Activated T-helper 17 cell treated with anti-CD3 and anti-CD28 coated beads, Interleukin-2, amount 50 U/mL, for 72 hours (primary cell): ENCODE measurements around the gene SH3RF2. TPM values are rescaled to one million over a fixed set of nuclear protein-coding genes. Genes with fewer than 3 reads are reported as not detected.
"Not testable (repeated sequence)": the region's sequence is repeated elsewhere in the genome, so short reads cannot be mapped to it uniquely, and the experiment has no call there.

Experiments
- ATAC-seq: fragments of 150-1000 bp; cut with Tn5 transposase; replicated peaks from 2 replicates; pipeline ENCODE4 v1.10.0; 2021; ENCODE audit warnings: mild to moderate bottlenecking, moderate library complexity
- H3K27ac Mint-ChIP-seq: one replicate; pipeline ENCODE4 v1.8.0; 2022; ENCODE audit warnings: mixed read lengths
- H3K27me3 Mint-ChIP-seq: one replicate; pipeline ENCODE4 v1.8.0; 2022; ENCODE audit warnings: mixed read lengths
- H3K36me3 Mint-ChIP-seq: one replicate; pipeline ENCODE4 v1.8.0; 2022; ENCODE audit warnings: low read depth, mild to moderate bottlenecking, mixed read lengths
- H3K4me1 Mint-ChIP-seq: one replicate; pipeline ENCODE4 v1.8.0; 2022; ENCODE audit warnings: mixed read lengths
- H3K4me3 Mint-ChIP-seq: one replicate; pipeline ENCODE4 v1.8.0; 2022; ENCODE audit warnings: mild to moderate bottlenecking, mixed read lengths
- H3K9me3 Mint-ChIP-seq: one replicate; pipeline ENCODE4 v1.8.0; 2022; ENCODE audit warnings: mixed read lengths
- total RNA-seq, 2 donors: library from RNA; stranded (reverse); gene quantifications; one replicate each; pipeline ENCODE4 v1.2.3, GENCODE V29; 2022

SH3RF2 gene
- total RNA-seq, 2 donors from 2014 or later = 0.80 TPM; not detected in 1

DNA sequence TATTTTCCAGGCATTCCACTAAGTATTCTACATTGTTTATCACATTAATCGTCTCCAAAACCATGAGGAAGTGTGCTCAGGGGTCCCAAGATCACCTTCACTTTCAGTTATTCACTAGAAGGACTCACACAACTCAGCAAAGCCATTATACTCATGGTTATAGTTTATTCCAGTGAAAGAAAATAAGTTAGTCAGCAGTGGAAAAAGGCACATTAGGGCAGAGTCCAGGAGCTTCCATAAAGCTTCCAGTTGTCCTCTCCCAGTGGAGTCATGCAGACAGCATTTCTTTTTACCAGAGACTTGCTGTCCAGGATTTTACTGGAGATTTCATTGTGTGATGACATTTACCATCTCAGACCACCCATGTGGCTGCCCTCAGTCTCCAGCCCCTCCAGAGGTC is 51.5 kb downstream of the SH3RF2 start:
- ATAC-seq = no peak
- Mint-ChIP-seq H3K4me3 (no peak overlapping the region), H3K27ac (no peak overlapping the region), H3K27me3 (peaks cover 11% of the 10 kb centered on the region), H3K4me1 (no peaks in the 10 kb centered on the region), H3K9me3 (no peaks in the 10 kb centered on the region), H3K36me3 (no peaks in the 10 kb centered on the region)

GRCh38 chr5:145988993-145989392 is 52.6 kb downstream of the SH3RF2 start:
- H3K27me3 Mint-ChIP-seq = peaks cover 10% of the 10 kb centered on the region
- ATAC-seq = no peak
- H3K36me3 Mint-ChIP-seq = no peaks in the 10 kb centered on the region
- no peak overlapping the region for H3K4me3 Mint-ChIP-seq
- H3K4me1 Mint-ChIP-seq = no peaks in the 10 kb centered on the region
- H3K9me3 Mint-ChIP-seq = peaks cover 3% of the 10 kb centered on the region
- no peak overlapping the region for H3K27ac Mint-ChIP-seq

DNA sequence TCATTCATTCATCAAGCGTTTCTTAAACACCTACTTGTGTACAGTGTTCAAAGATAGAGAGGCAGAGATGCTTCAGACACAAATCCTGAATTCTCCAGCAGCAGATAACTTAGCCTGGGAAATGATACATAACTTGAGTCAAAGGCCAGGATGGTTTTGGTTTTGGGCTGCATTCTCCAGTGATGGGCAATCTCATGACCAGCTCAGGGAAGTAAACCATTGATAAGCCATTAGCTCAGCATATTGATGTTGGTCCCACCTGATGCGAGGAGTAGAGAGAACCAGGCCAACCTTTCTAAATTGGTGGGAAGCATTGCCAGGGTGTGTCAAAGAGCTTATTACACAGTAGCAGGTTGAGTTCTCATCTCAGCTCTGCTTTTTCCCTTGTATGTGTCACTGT is 53.0 kb downstream of the SH3RF2 start:
- Mint-ChIP-seq H3K27me3 (peaks cover 7% of the 10 kb centered on the region), H3K9me3 (peaks cover 7% of the 10 kb centered on the region), H3K27ac (no peak overlapping the region), H3K4me1 (no peaks in the 10 kb centered on the region), H3K4me3 (no peak overlapping the region), H3K36me3 (no peaks in the 10 kb centered on the region)
- no peak for ATAC-seq

- Mint-ChIP-seq H3K4me1 (no peaks in the 10 kb centered on the region), H3K27ac (no peak overlapping the region), H3K4me3 (no peak overlapping the region), H3K9me3 (peaks cover 8% of the 10 kb centered on the region), H3K36me3 (no peaks in the 10 kb centered on the region), H3K27me3 (peaks cover 7% of the 10 kb centered on the region)
- no peak for ATAC-seq
These were observed 53.8 kb downstream of the SH3RF2 start for GRCh38 chr5:145990170-145990569.

DNA sequence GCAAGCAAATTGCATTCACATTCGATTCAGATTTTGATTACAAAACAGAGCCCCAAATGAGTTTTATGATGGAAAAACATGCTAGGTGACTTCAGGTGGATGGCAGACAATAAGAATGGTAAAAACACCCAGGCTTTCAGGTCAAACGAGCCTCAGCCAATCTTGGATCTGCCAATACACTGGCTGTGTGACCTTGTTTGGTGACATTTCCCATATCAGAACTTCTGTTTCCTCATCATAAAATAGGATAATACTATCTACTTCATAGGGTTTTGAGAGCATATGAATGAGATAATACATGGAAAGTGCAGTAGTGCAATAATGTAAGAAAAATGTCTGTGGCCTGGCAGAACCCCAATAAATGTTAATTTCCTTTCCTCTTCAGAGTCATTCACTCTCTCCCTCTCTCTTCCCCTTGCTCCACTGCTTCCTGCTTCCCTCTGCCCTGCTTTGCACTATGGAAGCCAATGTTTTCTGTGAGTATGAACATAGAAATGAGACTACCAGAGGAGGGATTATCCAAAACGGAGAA is 54.7 kb downstream of the SH3RF2 start:
- Mint-ChIP-seq H3K4me3 (no peak overlapping the region), H3K36me3 (no peaks in the 10 kb centered on the region), H3K27me3 (peaks cover 7% of the 10 kb centered on the region), H3K9me3 (peaks cover 8% of the 10 kb centered on the region), H3K27ac (no peak overlapping the region), H3K4me1 (no peaks in the 10 kb centered on the region)
- ATAC-seq = no peak

DNA sequence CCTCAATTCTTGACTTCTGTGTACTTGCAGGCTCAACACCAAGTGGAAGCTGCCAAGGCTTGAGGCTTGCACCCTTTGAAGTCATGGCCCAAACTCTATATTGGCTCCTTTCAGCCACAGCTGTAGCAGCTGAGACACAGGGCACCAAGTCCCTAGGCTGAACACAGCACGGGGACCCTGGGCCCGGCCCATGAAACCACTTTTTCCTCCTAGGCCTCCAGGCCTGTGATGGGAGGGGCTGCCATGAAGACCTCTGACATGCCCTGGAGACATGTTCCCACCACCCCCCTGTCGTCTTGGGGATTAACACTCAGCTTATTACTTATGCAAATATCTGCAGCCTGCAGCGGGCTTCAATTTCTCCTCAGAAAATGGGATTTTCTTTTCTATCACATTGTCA is 57.2 kb downstream of the SH3RF2 start:
- H3K9me3 Mint-ChIP-seq, H3K4me3 Mint-ChIP-seq, H3K36me3 Mint-ChIP-seq, H3K4me1 Mint-ChIP-seq, H3K27me3 Mint-ChIP-seq, H3K27ac Mint-ChIP-seq, ATAC-seq: not testable (repeated sequence)

DNA sequence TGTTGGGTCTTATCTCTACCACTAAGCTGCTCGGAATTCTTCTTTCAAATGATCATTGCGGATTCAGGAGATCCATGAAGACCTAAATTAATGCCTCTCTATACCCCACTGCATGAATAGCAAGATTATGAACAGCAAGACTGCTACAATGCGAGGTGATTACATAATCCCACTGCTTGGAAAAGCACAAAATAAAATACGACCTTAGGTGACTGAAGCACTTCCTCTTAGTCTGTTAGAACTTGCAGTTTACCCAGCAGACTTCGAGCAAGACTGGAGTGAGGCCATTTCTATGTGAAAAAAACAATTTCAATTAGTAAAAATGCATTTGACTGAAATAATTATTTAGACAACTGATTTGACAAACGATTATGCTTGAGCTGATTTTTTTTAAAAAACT is 59.8 kb downstream of the SH3RF2 start:
- Mint-ChIP-seq H3K4me3 (no peak overlapping the region), H3K36me3 (no peaks in the 10 kb centered on the region), H3K27me3 (peaks cover 5% of the 10 kb centered on the region), H3K9me3 (peaks cover 8% of the 10 kb centered on the region), H3K27ac (no peak overlapping the region), H3K4me1 (no peaks in the 10 kb centered on the region)
- no peak for ATAC-seq

GRCh38 chr5:145999208-145999607 is 62.8 kb downstream of the SH3RF2 start:
- Mint-ChIP-seq H3K4me3 (no peak overlapping the region), H3K36me3 (no peaks in the 10 kb centered on the region)
- no peak for ATAC-seq

GRCh38 chr5:146000072-146000471 is 63.7 kb downstream of the SH3RF2 start:
- no peaks in the 10 kb centered on the region for H3K4me1 Mint-ChIP-seq
- H3K36me3 Mint-ChIP-seq = no peaks in the 10 kb centered on the region
- H3K9me3 Mint-ChIP-seq = no peaks in the 10 kb centered on the region
- H3K27ac Mint-ChIP-seq = no peak overlapping the region
- peaks cover 5% of the 10 kb centered on the region for H3K27me3 Mint-ChIP-seq
- no peak for ATAC-seq
- no peak overlapping the region for H3K4me3 Mint-ChIP-seq

More at GRCh38 chr5:145999208-145999607, 62.8 kb downstream of the SH3RF2 start:
- Mint-ChIP-seq H3K27ac (no peak overlapping the region), H3K4me1 (no peaks in the 10 kb centered on the region), H3K9me3 (peaks cover 3% of the 10 kb centered on the region), H3K27me3 (peaks cover 5% of the 10 kb centered on the region)

GRCh38 chr5:146001544-146002190 is 65.3 kb downstream of the SH3RF2 start:
- no peaks in the 10 kb centered on the region for H3K36me3 Mint-ChIP-seq
- no peak for ATAC-seq
- H3K4me3 Mint-ChIP-seq = no peak overlapping the region
- H3K27ac Mint-ChIP-seq = no peak overlapping the region
- no peaks in the 10 kb centered on the region for H3K4me1 Mint-ChIP-seq
- H3K27me3 Mint-ChIP-seq = peaks cover 6% of the 10 kb centered on the region
- H3K9me3 Mint-ChIP-seq = no peaks in the 10 kb centered on the region

DNA sequence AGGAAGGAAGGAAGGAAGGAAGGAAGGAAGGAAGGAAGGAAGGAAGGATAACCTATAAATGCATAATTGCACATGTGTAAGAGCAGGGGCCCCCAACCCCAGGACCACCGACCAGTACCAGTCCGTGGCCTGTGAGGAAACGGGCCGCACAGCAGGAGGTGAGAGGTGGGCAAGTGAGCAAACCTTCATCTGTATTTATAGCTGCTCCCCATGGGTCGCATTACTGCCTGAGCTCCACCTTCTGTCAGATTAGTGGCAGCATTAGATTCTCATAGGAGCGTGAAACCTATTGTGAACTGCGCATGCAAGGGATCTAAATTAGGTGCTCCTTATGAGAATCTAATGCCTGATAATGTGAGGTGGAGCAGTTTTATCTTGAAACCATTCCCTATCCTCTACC is 66.1 kb downstream of the SH3RF2 start:
- Mint-ChIP-seq H3K27me3 (peaks cover 7% of the 10 kb centered on the region), H3K27ac (no peak overlapping the region), H3K4me1 (no peaks in the 10 kb centered on the region), H3K36me3 (no peaks in the 10 kb centered on the region), H3K9me3 (no peaks in the 10 kb centered on the region), H3K4me3 (no peak overlapping the region)
- ATAC-seq = no peak

DNA sequence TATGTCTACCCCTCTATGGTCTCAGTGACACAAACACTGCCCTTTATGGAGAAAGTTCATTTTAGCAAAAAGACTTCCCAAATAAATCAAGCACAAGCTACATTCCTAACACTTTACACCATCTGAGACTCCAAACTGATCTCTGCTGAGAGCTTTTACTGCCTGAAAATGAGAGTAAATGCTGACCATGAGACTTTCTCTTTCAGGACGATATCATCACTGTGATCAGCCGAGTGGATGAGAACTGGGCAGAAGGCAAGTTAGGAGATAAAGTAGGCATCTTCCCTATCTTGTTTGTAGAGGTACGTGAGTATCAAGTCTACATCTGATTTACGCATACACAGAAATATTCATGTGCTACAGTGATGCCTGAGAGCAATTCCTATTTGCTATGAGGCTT is 67.5 kb downstream of the SH3RF2 start:
- no peak for ATAC-seq
- H3K27me3 Mint-ChIP-seq = peaks cover 7% of the 10 kb centered on the region
- H3K4me1 Mint-ChIP-seq = no peaks in the 10 kb centered on the region
- no peak overlapping the region for H3K27ac Mint-ChIP-seq
- H3K9me3 Mint-ChIP-seq = no peaks in the 10 kb centered on the region
- no peaks in the 10 kb centered on the region for H3K36me3 Mint-ChIP-seq
- no peak overlapping the region for H3K4me3 Mint-ChIP-seq

- no peak for ATAC-seq
- H3K9me3 Mint-ChIP-seq = no peaks in the 10 kb centered on the region
These were observed 68.9 kb downstream of the SH3RF2 start for GRCh38 chr5:146005264-146005663.

GRCh38 chr5:146005723-146006122 is 69.3 kb downstream of the SH3RF2 start:
- Mint-ChIP-seq H3K4me1 (no peaks in the 10 kb centered on the region), H3K4me3 (no peak overlapping the region), H3K27ac (no peak overlapping the region), H3K9me3 (no peaks in the 10 kb centered on the region), H3K36me3 (no peaks in the 10 kb centered on the region), H3K27me3 (peaks cover 7% of the 10 kb centered on the region)
- no peak for ATAC-seq

More at GRCh38 chr5:146005264-146005663, 68.9 kb downstream of the SH3RF2 start:
- H3K27ac Mint-ChIP-seq = no peak overlapping the region
- no peak overlapping the region for H3K4me3 Mint-ChIP-seq
- peaks cover 7% of the 10 kb centered on the region for H3K27me3 Mint-ChIP-seq
- no peaks in the 10 kb centered on the region for H3K4me1 Mint-ChIP-seq
- H3K36me3 Mint-ChIP-seq = no peaks in the 10 kb centered on the region

GRCh38 chr5:146006470-146007190 is 70.3 kb downstream of the SH3RF2 start:
- Mint-ChIP-seq H3K36me3 (no peaks in the 10 kb centered on the region), H3K4me1 (no peaks in the 10 kb centered on the region), H3K27ac (no peak overlapping the region), H3K27me3 (peaks cover 7% of the 10 kb centered on the region), H3K4me3 (no peak overlapping the region), H3K9me3 (no peaks in the 10 kb centered on the region)
- no peak for ATAC-seq
